Prostate gland (tissue), 2 donors: Measurements from ENCODE around the gene EN1. TPM values are rescaled to one million over a fixed set of nuclear protein-coding genes. Genes with fewer than 3 reads are reported as not detected.

Experiments used
- DNase-seq: peaks from one replicate; pipeline ENCODE4 v3.0.0-alpha.2; 2019; ENCODE audit warnings: low spot score
- H3K27ac ChIP-seq, 2 donors: fragments of 200-600 bp; sonication (generic); 2 replicates each; pipeline ENCODE4 v1.5.1; 2017 to 2019
- H3K27me3 ChIP-seq: fragments of 200-600 bp; sonication (generic); replicated peaks from 2 replicates; pipeline ENCODE4 v1.5.1; 2019; ENCODE audit not compliant: insufficient read depth
- H3K36me3 ChIP-seq, 2 donors: fragments of 200-600 bp; sonication (generic); 1 replicate in 1 of 2; 2 replicates in 1 of 2; pipeline versions ENCODE4 v1.5.1 to v1.8.1; 2017 to 2019
- H3K4me1 ChIP-seq: fragments of 200-600 bp; sonication (generic); replicated peaks from 2 replicates; pipeline ENCODE4 v1.5.1; 2019
- H3K4me3 ChIP-seq, 2 donors: fragments of 200-600 bp; sonication (generic); 2 replicates each; pipeline ENCODE4 v1.5.1; 2017 to 2019
- H3K9me3 ChIP-seq: fragments of 200-600 bp; sonication (generic); 2 replicates; pipeline ENCODE4 v1.5.1; 2017
- POLR2A ChIP-seq: fragments of 450-650 bp; IDR thresholded peaks from one replicate; pipeline ENCODE4 v1.6.1; 2016; ENCODE audit warnings: antibody characterized with exemption, mild to moderate bottlenecking
- POLR2AphosphoS5 ChIP-seq: sonication (generic); formaldehyde crosslinking; IDR thresholded peaks from one replicate; pipeline ENCODE4 v1.6.1; 2017; ENCODE audit warnings: antibody characterized with exemption
- WGBS: methylation state at CpG from one replicate; pipeline ENCODE4 v1.1.5; 2018; 5-methylcytosine and 5-hydroxymethylcytosine counted together
- intact Hi-C: fragments of 100-400 bp; cut with DNase I; formaldehyde crosslinking; loops from one replicate; pipeline ENCODE4 v1.14.2; 2022
- total RNA-seq, 2 donors: library from RNA; depleted of rRNA; stranded (reverse); fragments of >200 nt; gene quantifications; one replicate each; pipeline ENCODE4 v1.1.0, GENCODE V29; 2016
- TF ChIP-seq, protein P1 (sequence below), 4 experiments: fragments of 200-600 bp in 2 of 4; fragments of 450-650 bp in 2 of 4; sonication (generic) in 2 of 4; IDR thresholded peaks; 1 replicate in 3 of 4; 2 replicates in 1 of 4; pipeline ENCODE4 v1.5.1; 2016 to 2019; ENCODE audit warnings: antibody characterized with exemption in 4 of 4, mild to moderate bottlenecking in 2 of 4, moderate library complexity in 2 of 4

Gene EN1
- total RNA-seq, 2 donors from 2014 or later: 0.09 TPM; not detected in 1

DNA sequence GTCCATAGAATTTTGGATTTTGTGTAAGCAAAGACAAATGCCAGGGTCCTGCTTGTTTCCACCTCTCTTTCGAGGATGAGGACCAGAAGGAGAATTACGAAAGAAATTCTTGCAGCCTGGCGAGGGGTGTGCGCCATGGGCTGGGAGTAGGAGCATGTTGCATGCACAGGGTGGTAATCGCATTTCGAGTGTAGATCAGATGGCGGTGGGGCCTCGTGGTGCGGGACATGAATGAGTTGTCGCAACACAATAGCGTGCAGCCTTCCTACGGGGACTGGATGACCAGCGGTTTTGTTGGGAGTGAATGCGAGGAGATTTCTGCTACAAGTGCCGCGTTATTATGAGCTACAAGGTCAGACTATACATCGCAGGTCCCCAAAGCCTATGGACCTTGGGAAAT lies 4.2 kb upstream of the EN1 start:
- DNase-seq: no peak
- peaks cover 78% of the 10 kb centered on the region for H3K27me3 ChIP-seq

GRCh38 chr2:118850901-118851415 lies 3.5 kb upstream of the EN1 start:
- peaks cover 74% of the 10 kb centered on the region for H3K27me3 ChIP-seq
- WGBS: 12% methylated on average over 9 of the region's 9 CpGs
- no peaks in the 10 kb centered on the region for H3K9me3 ChIP-seq
- no peaks in the 10 kb centered on the region for H3K4me1 ChIP-seq
- no peaks in the 10 kb centered on the region for H3K36me3 ChIP-seq
- H3K27ac ChIP-seq: no peak overlapping the region
- TF ChIP-seq, protein P1, sequence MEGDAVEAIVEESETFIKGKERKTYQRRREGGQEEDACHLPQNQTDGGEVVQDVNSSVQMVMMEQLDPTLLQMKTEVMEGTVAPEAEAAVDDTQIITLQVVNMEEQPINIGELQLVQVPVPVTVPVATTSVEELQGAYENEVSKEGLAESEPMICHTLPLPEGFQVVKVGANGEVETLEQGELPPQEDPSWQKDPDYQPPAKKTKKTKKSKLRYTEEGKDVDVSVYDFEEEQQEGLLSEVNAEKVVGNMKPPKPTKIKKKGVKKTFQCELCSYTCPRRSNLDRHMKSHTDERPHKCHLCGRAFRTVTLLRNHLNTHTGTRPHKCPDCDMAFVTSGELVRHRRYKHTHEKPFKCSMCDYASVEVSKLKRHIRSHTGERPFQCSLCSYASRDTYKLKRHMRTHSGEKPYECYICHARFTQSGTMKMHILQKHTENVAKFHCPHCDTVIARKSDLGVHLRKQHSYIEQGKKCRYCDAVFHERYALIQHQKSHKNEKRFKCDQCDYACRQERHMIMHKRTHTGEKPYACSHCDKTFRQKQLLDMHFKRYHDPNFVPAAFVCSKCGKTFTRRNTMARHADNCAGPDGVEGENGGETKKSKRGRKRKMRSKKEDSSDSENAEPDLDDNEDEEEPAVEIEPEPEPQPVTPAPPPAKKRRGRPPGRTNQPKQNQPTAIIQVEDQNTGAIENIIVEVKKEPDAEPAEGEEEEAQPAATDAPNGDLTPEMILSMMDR (IDR thresholded peaks at IDR 0.05): no peak
- TF ChIP-seq POLR2AphosphoS5 (no peak), POLR2A (no peak)
- DNase-seq: no peak
- no peak overlapping the region for H3K4me3 ChIP-seq
- intact Hi-C loops: no loop called here

More for the DNA sequence above, 4.2 kb upstream of the EN1 start:
- H3K9me3 ChIP-seq: no peaks in the 10 kb centered on the region
- intact Hi-C loops: no loop called here
- no peaks in the 10 kb centered on the region for H3K36me3 ChIP-seq
- no peak overlapping the region for H3K4me3 ChIP-seq
- TF ChIP-seq, protein P1 (IDR thresholded peaks at IDR 0.05): no peak
- TF ChIP-seq POLR2AphosphoS5 (no peak), POLR2A (no peak)
- 7% methylated on average over 17 of the region's 17 CpGs for WGBS
- no peak overlapping the region for H3K27ac ChIP-seq
- H3K4me1 ChIP-seq: no peaks in the 10 kb centered on the region

DNA sequence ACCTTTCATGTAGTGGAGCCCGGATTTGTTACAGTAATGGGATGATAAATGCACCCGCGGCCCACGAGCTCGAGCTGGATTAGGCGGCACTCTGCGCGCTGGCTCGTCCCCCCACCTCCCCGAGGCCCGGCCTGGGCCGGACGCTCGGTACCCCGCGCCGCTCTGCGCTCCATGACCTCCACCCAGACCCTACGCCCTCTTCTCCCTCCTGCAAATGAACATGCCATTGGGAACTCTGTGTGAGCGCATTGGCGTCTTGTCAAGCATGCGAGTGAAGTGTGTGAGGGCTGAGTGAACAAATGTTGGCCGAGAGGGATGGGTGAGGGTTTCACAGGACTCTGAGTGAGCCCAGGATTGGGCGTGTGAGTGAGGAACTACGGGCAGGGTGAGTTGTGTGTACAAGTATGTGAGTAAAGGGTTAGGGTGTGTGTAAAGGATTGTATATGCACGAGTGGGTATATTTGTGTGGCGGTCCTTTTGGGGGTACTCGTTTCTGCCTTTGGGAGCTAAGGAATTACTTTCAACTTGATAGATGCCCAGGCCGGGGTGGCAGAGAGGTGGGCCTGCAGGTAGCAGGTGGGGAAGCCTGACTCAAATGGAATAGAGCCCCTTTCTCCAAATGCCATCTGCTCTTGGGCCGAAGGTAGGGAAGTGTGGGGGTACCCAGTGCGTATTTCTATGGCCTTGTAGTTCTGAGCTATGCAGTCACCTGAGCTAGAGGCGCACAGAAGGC lies 2.9 kb upstream of the EN1 start:
- H3K27me3 ChIP-seq: peaks cover 75% of the 10 kb centered on the region
- intact Hi-C loops: no loop called here
- TF ChIP-seq POLR2AphosphoS5: no peak
- TF ChIP-seq, protein P1 (IDR thresholded peaks at IDR 0.05): no peak
- no peak for TF ChIP-seq POLR2A
- WGBS: 12% methylated on average over 18 of the region's 32 CpGs
- H3K4me3 ChIP-seq: no peak overlapping the region
- no peak for DNase-seq
- no peaks in the 10 kb centered on the region for H3K36me3 ChIP-seq
- no peaks in the 10 kb centered on the region for H3K4me1 ChIP-seq
- H3K27ac ChIP-seq: no peak overlapping the region
- no peaks in the 10 kb centered on the region for H3K9me3 ChIP-seq

- 8% methylated on average over 52 of the region's 52 CpGs for WGBS
- H3K4me3 ChIP-seq: no peak overlapping the region
- peaks cover 75% of the 10 kb centered on the region for H3K27me3 ChIP-seq
- TF ChIP-seq POLR2A (no peak), POLR2AphosphoS5 (no peak)
- TF ChIP-seq, protein P1 (IDR thresholded peaks at IDR 0.05): no peak
- no peak for DNase-seq
- H3K36me3 ChIP-seq: no peaks in the 10 kb centered on the region
- no peak overlapping the region for H3K27ac ChIP-seq
- intact Hi-C loops: no loop called here
- no peaks in the 10 kb centered on the region for H3K9me3 ChIP-seq
- no peaks in the 10 kb centered on the region for H3K4me1 ChIP-seq
Measured at GRCh38 chr2:118849226-118850167, 2.0 kb upstream of the EN1 start.
